Right lobe of liver (tissue), 4 donors: Measurements from ENCODE around the gene RFESD.

Source experiments
- CTCF ChIP-seq, 4 donors: fragments of 200-600 bp in 3 of 4; fragments of 450-650 bp in 1 of 4; IDR thresholded peaks; one replicate each; pipeline versions ENCODE4 v1.5.1 to v1.8.0; 2016 to 2022; ENCODE audit warnings: antibody characterized with exemption in 4 of 4, mild to moderate bottlenecking in 2 of 4
- POLR2A ChIP-seq: fragments of 450-650 bp; IDR thresholded peaks from one replicate; pipeline ENCODE4 v1.6.1; 2017; ENCODE audit warnings: antibody characterized with exemption, mild to moderate bottlenecking
- donor health status: DM: no; HTN: no; CAD: no.
- donor health status: DM: no; HTN: no; CAD: no.
- donor health status: DM: no; HTN: yes; CAD: no.

GRCh38 chr5:95627971-95628810 lies 18.4 kb upstream of the RFESD start:
- TF ChIP-seq CTCF (IDR thresholded peaks at IDR 0.05) (no peak), POLR2A (no peak)
